Measurements from ENCODE around the gene SMARCD3. TPM values are rescaled to one million over a fixed set of nuclear protein-coding genes. Genes with fewer than 3 reads are reported as not detected.

SMARCD3 gene
- total RNA-seq, 1 donor from 2014 or later, result 50.7 TPM

- Mint-ChIP-seq H3K4me1 (peaks cover 59% of the 10 kb centered on the region), H3K27me3 (ENCODE audit: low read depth) (peaks cover 13% of the 10 kb centered on the region), H3K9me3 (no peaks in the 10 kb centered on the region), H3K4me3 (peak overlapping the region; percentile 89), H3K36me3 (ENCODE audit: low read depth) (no peaks in the 10 kb centered on the region), H3K27ac (ENCODE audit: unreplicated experiment) (peak overlapping the region; percentile 100)
- TF ChIP-seq, protein P1, sequence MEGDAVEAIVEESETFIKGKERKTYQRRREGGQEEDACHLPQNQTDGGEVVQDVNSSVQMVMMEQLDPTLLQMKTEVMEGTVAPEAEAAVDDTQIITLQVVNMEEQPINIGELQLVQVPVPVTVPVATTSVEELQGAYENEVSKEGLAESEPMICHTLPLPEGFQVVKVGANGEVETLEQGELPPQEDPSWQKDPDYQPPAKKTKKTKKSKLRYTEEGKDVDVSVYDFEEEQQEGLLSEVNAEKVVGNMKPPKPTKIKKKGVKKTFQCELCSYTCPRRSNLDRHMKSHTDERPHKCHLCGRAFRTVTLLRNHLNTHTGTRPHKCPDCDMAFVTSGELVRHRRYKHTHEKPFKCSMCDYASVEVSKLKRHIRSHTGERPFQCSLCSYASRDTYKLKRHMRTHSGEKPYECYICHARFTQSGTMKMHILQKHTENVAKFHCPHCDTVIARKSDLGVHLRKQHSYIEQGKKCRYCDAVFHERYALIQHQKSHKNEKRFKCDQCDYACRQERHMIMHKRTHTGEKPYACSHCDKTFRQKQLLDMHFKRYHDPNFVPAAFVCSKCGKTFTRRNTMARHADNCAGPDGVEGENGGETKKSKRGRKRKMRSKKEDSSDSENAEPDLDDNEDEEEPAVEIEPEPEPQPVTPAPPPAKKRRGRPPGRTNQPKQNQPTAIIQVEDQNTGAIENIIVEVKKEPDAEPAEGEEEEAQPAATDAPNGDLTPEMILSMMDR (conservative IDR thresholded peaks at IDR 0.05), result no peak
- DNase-seq (ENCODE audit: low read depth, low spot score), result peak; percentile 72
Measured at GRCh38 chr7:151251689-151252560, 3.4 kb upstream of the SMARCD3 start.

GRCh38 chr7:151251328-151251688, 2.8 kb upstream of the SMARCD3 start:
- no peak for DNase-seq (ENCODE audit: low read depth, low spot score)
- Mint-ChIP-seq H3K4me1 (peaks cover 66% of the 10 kb centered on the region), H3K9me3 (no peaks in the 10 kb centered on the region), H3K27ac (ENCODE audit: unreplicated experiment) (peak overlapping the region; percentile 37), H3K27me3 (ENCODE audit: low read depth) (peaks cover 7% of the 10 kb centered on the region), H3K36me3 (ENCODE audit: low read depth) (no peaks in the 10 kb centered on the region), H3K4me3 (peak overlapping the region; percentile 91)
- TF ChIP-seq, protein P1 (conservative IDR thresholded peaks at IDR 0.05), result no peak

DNA sequence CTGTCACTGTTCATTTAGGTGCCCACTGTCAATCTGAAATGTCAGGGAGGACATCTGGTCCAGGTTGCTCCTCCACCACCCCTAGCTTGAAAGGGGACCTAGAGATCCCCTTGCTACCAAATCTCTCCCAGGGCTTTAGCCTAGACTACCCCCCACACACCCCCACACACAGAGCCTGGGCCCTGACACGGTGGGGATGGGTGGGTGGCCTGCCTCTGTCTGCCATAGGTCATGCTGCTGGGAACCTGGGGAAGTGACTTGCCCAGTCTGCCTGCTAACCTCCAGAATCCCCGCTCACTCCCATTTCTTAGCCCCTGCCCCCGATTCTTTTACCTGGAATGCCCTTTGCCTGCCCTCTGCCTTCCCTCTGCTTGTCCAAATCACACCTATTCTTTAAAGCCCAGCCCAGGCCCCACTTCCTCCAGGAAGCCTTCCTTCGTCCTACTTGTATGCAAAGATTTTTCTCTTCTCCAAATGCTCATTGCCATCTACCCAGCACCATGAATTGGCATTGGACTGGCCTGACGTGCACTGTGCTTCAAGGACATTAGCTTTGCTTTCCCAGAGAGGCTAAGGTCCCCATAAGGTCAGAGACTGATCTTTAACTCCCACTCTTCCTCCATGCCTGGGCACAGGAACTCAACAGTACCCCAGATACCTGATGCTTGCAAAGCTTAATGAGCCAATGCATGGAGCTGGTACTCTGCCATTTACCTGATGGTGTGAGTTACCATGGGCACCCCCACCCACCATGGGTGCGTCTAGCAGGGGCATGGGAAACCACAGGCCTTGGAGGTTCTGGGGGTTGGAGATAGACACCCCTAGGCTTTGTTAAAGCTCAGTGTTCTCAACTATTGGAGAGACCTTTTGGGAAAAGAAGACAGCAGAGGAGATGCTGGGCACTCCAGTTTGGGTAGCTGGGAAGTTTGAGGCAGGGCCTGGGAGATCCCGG, 2.0 kb upstream of the SMARCD3 start:
- peak overlapping the region; percentile 91 for H3K4me3 Mint-ChIP-seq
- peaks cover 4% of the 10 kb centered on the region for H3K27me3 Mint-ChIP-seq (ENCODE audit: low read depth)
- no peak for DNase-seq (ENCODE audit: low read depth, low spot score)
- no peaks in the 10 kb centered on the region for H3K36me3 Mint-ChIP-seq (ENCODE audit: low read depth)
- peaks cover 68% of the 10 kb centered on the region for H3K4me1 Mint-ChIP-seq
- H3K27ac Mint-ChIP-seq (ENCODE audit: unreplicated experiment), result no peak overlapping the region
- TF ChIP-seq, protein P1 (conservative IDR thresholded peaks at IDR 0.05), result no peak
- H3K9me3 Mint-ChIP-seq, result no peaks in the 10 kb centered on the region

DNA sequence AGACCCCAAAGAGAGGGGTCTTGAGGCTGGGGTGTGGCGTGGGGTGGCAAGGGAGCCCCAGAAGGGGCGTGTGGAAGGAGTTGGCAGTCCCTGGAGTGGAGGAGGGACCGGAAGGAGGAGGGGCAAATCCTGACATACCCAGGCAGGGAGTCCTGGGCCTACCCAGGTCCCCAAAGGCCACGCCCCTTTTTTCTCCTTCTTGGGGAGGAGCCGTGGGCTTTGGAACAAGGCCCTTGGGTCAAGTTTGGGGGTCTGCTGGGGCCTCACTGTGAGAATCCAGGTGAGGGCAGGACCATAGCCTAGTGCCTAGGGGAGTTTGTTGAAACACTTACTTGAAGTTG, 1.2 kb upstream of the SMARCD3 start:
- peak overlapping the region; percentile 91 for H3K4me3 Mint-ChIP-seq
- no peak overlapping the region for H3K27ac Mint-ChIP-seq (ENCODE audit: unreplicated experiment)
- H3K9me3 Mint-ChIP-seq, result no peaks in the 10 kb centered on the region
- peaks cover 5% of the 10 kb centered on the region for H3K27me3 Mint-ChIP-seq (ENCODE audit: low read depth)
- DNase-seq (ENCODE audit: low read depth, low spot score), result no peak
- TF ChIP-seq, protein P1 (conservative IDR thresholded peaks at IDR 0.05), result no peak
- peaks cover 68% of the 10 kb centered on the region for H3K4me1 Mint-ChIP-seq
- no peaks in the 10 kb centered on the region for H3K36me3 Mint-ChIP-seq (ENCODE audit: low read depth)

DNA sequence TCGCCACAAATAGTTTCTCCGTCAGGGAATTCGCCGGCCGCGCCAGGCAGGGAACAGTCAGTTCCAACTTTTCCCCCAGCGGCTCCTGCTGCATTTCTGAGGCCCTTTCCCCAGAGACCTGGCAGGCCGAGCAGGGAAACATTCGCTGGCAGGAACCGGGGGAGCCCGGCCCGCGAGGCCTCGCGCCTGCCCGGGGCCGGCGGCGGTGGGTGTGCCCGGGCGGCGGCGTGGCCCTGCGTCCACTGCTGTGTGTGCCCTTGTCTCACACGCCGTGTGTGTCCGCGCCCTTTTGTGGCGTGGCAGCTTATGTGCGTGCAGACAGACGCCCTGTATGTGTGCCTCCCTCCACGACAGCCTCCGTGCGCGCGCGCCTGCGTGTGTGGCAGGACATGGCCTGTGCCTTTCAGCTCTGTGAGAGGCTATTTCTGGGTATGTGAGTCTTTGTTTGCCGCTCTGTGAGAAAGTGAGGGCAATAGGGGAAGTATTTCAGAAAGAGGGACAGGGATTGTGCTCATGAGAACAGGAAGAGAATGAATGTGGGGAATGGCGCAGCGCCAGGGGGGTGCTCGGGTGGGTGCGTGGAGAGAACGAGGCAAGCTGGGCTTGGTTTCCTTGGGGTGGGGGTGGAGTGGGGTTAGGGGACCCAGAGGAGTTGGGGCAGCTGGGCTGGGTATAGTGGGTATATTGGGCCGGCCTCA, 689 bp upstream of the SMARCD3 start:
- H3K9me3 Mint-ChIP-seq, result no peaks in the 10 kb centered on the region
- no peaks in the 10 kb centered on the region for H3K36me3 Mint-ChIP-seq (ENCODE audit: low read depth)
- DNase-seq (ENCODE audit: low read depth, low spot score), result peak; percentile 29
- H3K27me3 Mint-ChIP-seq (ENCODE audit: low read depth), result peaks cover 9% of the 10 kb centered on the region
- TF ChIP-seq, protein P1 (conservative IDR thresholded peaks at IDR 0.05), result no peak
- H3K4me1 Mint-ChIP-seq, result peaks cover 73% of the 10 kb centered on the region
- peak overlapping the region; percentile 90 for H3K27ac Mint-ChIP-seq (ENCODE audit: unreplicated experiment)
- H3K4me3 Mint-ChIP-seq, result peak overlapping the region; percentile 91
